PC-9 (cell line): Measurements from ENCODE around the gene CTIF. TPM values are rescaled to one million over a fixed set of nuclear protein-coding genes. Genes with fewer than 3 reads are reported as not detected.
A peak's percentile ranks its signal among the peaks of the same experiment; 100 is the strongest.

Source experiments
- BruUV-seq: library from RNA; stranded (reverse); fragments of 400-500 nt; replicated peaks from 2 replicates; lab custom pipeline; 2021; lab: Mats Ljungman, UMichigan
- CTCF ChIA-PET: fragments of 300-600 bp; sonication (Branson Sonifier 250); formaldehyde crosslinking; loops from one replicate; lab custom pipeline; 2022; ENCODE audit warnings: antibody characterized with exemption; lab: Charles Lee
- POLR2A ChIA-PET: fragments of 300-600 bp; sonication (Branson Sonifier 250); formaldehyde crosslinking; loops from one replicate; lab custom pipeline; 2022; ENCODE audit warnings: antibody characterized with exemption; ENCODE audit not compliant: unreplicated experiment; lab: Charles Lee
- DNase-seq, 2 experiments: peaks; one replicate each; pipeline versions ENCODE4 v3.0.0 to v3.0.0-alpha.2; 2015 to 2022; ENCODE audit warnings: mixed read lengths in 1 of 2
- H2AFZ ChIP-seq: fragments of 200-600 bp; sonication (generic); 2 replicates; pipeline ENCODE4 v1.8.1; 2017; ENCODE audit warnings: antibody characterized with exemption
- H3F3A ChIP-seq: fragments of 200-600 bp; sonication (generic); 2 replicates; pipeline ENCODE4 v1.8.1; 2017; ENCODE audit warnings: antibody characterized with exemption, mild to moderate bottlenecking, low read depth; ENCODE audit not compliant: insufficient read depth
- H3K27ac ChIP-seq: fragments of 200-600 bp; sonication (generic); 2 replicates; pipeline ENCODE4 v1.6.1; 2016; ENCODE audit warnings: mixed run types
- H3K27me3 ChIP-seq: fragments of 200-600 bp; sonication (generic); 2 replicates; pipeline ENCODE4 v1.6.1; 2016; ENCODE audit warnings: low read depth, mixed run types; ENCODE audit not compliant: insufficient read depth
- H3K36me3 ChIP-seq: fragments of 200-600 bp; sonication (generic); 2 replicates; pipeline ENCODE4 v1.6.1; 2016; ENCODE audit warnings: low read depth, mixed run types
- H3K4me1 ChIP-seq: fragments of 200-600 bp; sonication (generic); replicated peaks from 2 replicates; pipeline ENCODE4 v1.6.1; 2016; ENCODE audit warnings: mixed run types; ENCODE audit not compliant: insufficient read depth
- H3K4me2 ChIP-seq: fragments of 200-600 bp; sonication (generic); 2 replicates; pipeline ENCODE4 v1.6.1; 2017; ENCODE audit warnings: mixed run types
- H3K4me3 ChIP-seq: fragments of 200-600 bp; sonication (generic); 2 replicates; pipeline ENCODE4 v1.6.1; 2016; ENCODE audit warnings: mixed run types
- H3K79me2 ChIP-seq: fragments of 200-600 bp; sonication (generic); 2 replicates; pipeline ENCODE4 v1.6.1; 2017; ENCODE audit warnings: low read depth, mixed run types
- H3K9me2 ChIP-seq: fragments of 200-600 bp; sonication (generic); 2 replicates; pipeline ENCODE4 v1.8.1; 2017; ENCODE audit warnings: mild to moderate bottlenecking; ENCODE audit not compliant: insufficient read depth
- H3K9me3 ChIP-seq: fragments of 200-600 bp; sonication (generic); 2 replicates; pipeline ENCODE4 v1.8.1; 2016; ENCODE audit warnings: low read depth; ENCODE audit not compliant: insufficient read depth
- H4K20me1 ChIP-seq: fragments of 200-600 bp; sonication (generic); 2 replicates; pipeline ENCODE4 v1.8.1; 2017; ENCODE audit not compliant: insufficient read depth
- EZH2 ChIP-seq: fragments of 200-600 bp; sonication (generic); IDR thresholded peaks from 2 replicates; pipeline ENCODE4 v1.8.0; 2017; ENCODE audit warnings: antibody characterized with exemption, low read depth
- intact Hi-C: fragments of 100-400 bp; cut with micrococcal nuclease; formaldehyde crosslinking; loops from one replicate; pipeline ENCODE4 v1.10.0; 2022; ENCODE audit not compliant: unreplicated experiment
- total RNA-seq: library from RNA; stranded (reverse); gene quantifications from 2 replicates; pipeline ENCODE4 v1.2.3, GENCODE V29; 2021
- TF ChIP-seq, protein P1 (sequence below): fragments of 200-600 bp; sonication (generic); conservative IDR thresholded peaks from 2 replicates; pipeline ENCODE4 v1.6.1; 2017; ENCODE audit warnings: mixed run types, antibody characterized with exemption, mild to moderate bottlenecking, moderate library complexity

Gene CTIF
- total RNA-seq, 1 experiment from 2014 or later, result 26.2 TPM

- ChIA-PET CTCF (no interaction called here), POLR2A (no interaction called here)
- BruUV-seq, result no TSS peak
- Histone ChIP-seq H2AFZ (no peak overlapping the region), H3K79me2 (0 out of 2 replicates have a peak, but pooled peaks cover 3% of the 10 kb centered on the region), H3F3A (peaks cover 63% of the 10 kb centered on the region), H3K27ac (no peak overlapping the region), H3K4me2 (no peak overlapping the region), H3K36me3 (no peaks in the 10 kb centered on the region), H4K20me1 (no peaks in the 10 kb centered on the region), H3K4me1 (peaks cover 82% of the 10 kb centered on the region), H3K4me3 (no peak overlapping the region), H3K27me3 (no peaks in the 10 kb centered on the region), H3K9me2 (no peaks in the 10 kb centered on the region), H3K9me3 (no peaks in the 10 kb centered on the region)
- TF ChIP-seq, protein P1, sequence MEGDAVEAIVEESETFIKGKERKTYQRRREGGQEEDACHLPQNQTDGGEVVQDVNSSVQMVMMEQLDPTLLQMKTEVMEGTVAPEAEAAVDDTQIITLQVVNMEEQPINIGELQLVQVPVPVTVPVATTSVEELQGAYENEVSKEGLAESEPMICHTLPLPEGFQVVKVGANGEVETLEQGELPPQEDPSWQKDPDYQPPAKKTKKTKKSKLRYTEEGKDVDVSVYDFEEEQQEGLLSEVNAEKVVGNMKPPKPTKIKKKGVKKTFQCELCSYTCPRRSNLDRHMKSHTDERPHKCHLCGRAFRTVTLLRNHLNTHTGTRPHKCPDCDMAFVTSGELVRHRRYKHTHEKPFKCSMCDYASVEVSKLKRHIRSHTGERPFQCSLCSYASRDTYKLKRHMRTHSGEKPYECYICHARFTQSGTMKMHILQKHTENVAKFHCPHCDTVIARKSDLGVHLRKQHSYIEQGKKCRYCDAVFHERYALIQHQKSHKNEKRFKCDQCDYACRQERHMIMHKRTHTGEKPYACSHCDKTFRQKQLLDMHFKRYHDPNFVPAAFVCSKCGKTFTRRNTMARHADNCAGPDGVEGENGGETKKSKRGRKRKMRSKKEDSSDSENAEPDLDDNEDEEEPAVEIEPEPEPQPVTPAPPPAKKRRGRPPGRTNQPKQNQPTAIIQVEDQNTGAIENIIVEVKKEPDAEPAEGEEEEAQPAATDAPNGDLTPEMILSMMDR, result no peak
- no peak for TF ChIP-seq EZH2
- DNase-seq, result no peak
- intact Hi-C loops, result loop anchor here (2.0 kb wide), 2 partner anchors 65 to 113 kb away; no protein-coding TSS in a partner anchor
These were observed 296.9 kb downstream of the CTIF start for GRCh38 chr18:48835745-48836170.

DNA sequence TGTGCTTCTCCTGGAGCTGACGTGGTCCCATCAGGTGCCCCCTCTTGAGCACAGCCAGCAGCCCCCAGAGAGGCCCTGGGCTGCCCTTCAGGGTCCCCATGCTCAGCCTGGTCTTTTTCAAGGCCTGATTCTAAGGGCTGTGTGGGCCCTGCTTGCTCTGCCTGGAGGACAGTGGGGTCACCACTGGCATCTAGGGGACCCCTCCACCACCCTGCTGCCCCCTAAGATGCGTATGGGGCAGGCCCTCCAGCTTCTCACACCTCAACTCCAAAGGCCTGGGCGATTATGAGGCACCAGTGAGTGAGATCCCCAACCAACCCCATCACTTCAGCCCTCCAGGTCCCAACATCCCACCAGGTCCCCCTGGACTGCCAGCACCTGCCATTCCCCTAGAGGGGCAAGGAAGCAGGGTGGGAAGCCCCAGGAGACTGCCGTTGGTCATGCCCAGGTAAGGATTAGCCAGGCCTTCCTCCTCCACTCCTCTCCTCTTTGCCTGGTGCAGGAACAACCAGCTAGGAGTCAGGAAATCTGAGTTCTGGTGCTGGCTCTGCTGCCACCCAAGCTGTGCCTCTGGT lies 297.5 kb downstream of the CTIF start:
- H3K27me3 ChIP-seq, result no peaks in the 10 kb centered on the region
- H2AFZ ChIP-seq, result no peak overlapping the region
- no peaks in the 10 kb centered on the region for H3K9me2 ChIP-seq
- 0 out of 2 replicates have a peak, but pooled peaks cover 3% of the 10 kb centered on the region for H3K79me2 ChIP-seq
- ChIA-PET POLR2A (no interaction called here), CTCF (no interaction called here)
- DNase-seq, result no peak
- no peak overlapping the region for H3K27ac ChIP-seq
- TF ChIP-seq EZH2, result no peak
- TF ChIP-seq, protein P1, result no peak
- H3K4me2 ChIP-seq, result no peak overlapping the region
- H3K9me3 ChIP-seq, result no peaks in the 10 kb centered on the region
- no peaks in the 10 kb centered on the region for H3K36me3 ChIP-seq
- BruUV-seq, result no TSS peak
- intact Hi-C loops, result no loop called here
- peaks cover 63% of the 10 kb centered on the region for H3F3A ChIP-seq
- H3K4me3 ChIP-seq, result no peak overlapping the region
- peaks cover 82% of the 10 kb centered on the region for H3K4me1 ChIP-seq
- H4K20me1 ChIP-seq, result no peaks in the 10 kb centered on the region

GRCh38 chr18:48836806-48837615 lies 298.2 kb downstream of the CTIF start:
- no peak for DNase-seq
- Histone ChIP-seq H3K27ac (peak overlapping the region; percentile 97; the same call in 1 of the 2 replicates), H2AFZ (no peak overlapping the region), H3K4me2 (peak overlapping the region; percentile 4; the same call in 1 of the 2 replicates), H3K4me1 (peaks cover 82% of the 10 kb centered on the region), H4K20me1 (no peaks in the 10 kb centered on the region), H3K9me3 (no peaks in the 10 kb centered on the region), H3K27me3 (no peaks in the 10 kb centered on the region), H3K4me3 (no peak overlapping the region), H3K36me3 (no peaks in the 10 kb centered on the region), H3K9me2 (no peaks in the 10 kb centered on the region), H3K79me2 (0 out of 2 replicates have a peak, but pooled peaks cover 3% of the 10 kb centered on the region), H3F3A (peaks cover 59% of the 10 kb centered on the region)
- intact Hi-C loops, result no loop called here
- no TSS peak for BruUV-seq
- TF ChIP-seq, protein P1, result no peak
- TF ChIP-seq EZH2, result no peak
- ChIA-PET POLR2A (no interaction called here), CTCF (no interaction called here)
